SK-N-MC (cell line): ENCODE measurements around the gene POLDIP3.
A peak's percentile ranks its signal among the peaks of the same experiment; 100 is the strongest.
"Not testable (repeated sequence)": the region's sequence is repeated elsewhere in the genome, so short reads cannot be mapped to it uniquely, and the experiment has no call there.

Experiments used
- DNase-seq: peaks from one replicate; pipeline ENCODE4 v3.0.0-alpha.2; 2011; ENCODE audit warnings: low read depth, low spot score
- H3K27ac ChIP-seq: fragments of 200-600 bp; sonication (generic); 2 replicates; pipeline ENCODE4 v1.5.1; 2016; ENCODE audit warnings: mixed run types
- H3K36me3 ChIP-seq: fragments of 200-600 bp; sonication (generic); 2 replicates; pipeline ENCODE4 v1.6.1; 2017; ENCODE audit warnings: antibody characterized with exemption, low read length, mixed read lengths; ENCODE audit not compliant: insufficient read depth
- H3K4me3 ChIP-seq: fragments of 200-600 bp; sonication (generic); 2 replicates; pipeline ENCODE4 v1.5.1; 2016
- H3K9ac ChIP-seq: fragments of 200-600 bp; sonication (generic); 2 replicates; pipeline ENCODE4 v1.8.0; 2017; ENCODE audit warnings: mixed run types, mixed read lengths; ENCODE audit not compliant: insufficient read length
- H3K9me3 ChIP-seq: fragments of 200-600 bp; sonication (generic); 2 replicates; pipeline ENCODE4 v1.6.1; 2017; ENCODE audit warnings: low read depth, mild to moderate bottlenecking, antibody characterized with exemption, low read length, moderate library complexity, mixed read lengths
- EZH2 ChIP-seq: fragments of 200-600 bp; sonication (generic); IDR thresholded peaks from one replicate; pipeline ENCODE4 v1.6.1; 2017; ENCODE audit warnings: antibody characterized with exemption
- FOXP2 ChIP-seq: optimal IDR thresholded peaks from 2 replicates; pipeline ENCODE3; 2011; ENCODE audit warnings: mild to moderate bottlenecking, moderate library complexity; ENCODE audit not compliant: insufficient read depth; ENCODE audit errors: extremely low read length, control extremely low read depth
- POLR2AphosphoS5 ChIP-seq: IDR thresholded peaks from 2 replicates; pipeline ENCODE4 v1.6.1; 2012; ENCODE audit warnings: mild to moderate bottlenecking, low read depth, low read length, borderline replicate concordance

POLDIP3 gene

GRCh38 chr22:42617155-42617983, 2.7 kb upstream of the POLDIP3 start:
- no peak overlapping the region for H3K9ac ChIP-seq
- DNase-seq, result no peak
- no peaks in the 10 kb centered on the region for H3K9me3 ChIP-seq
- H3K27ac ChIP-seq, result no peak overlapping the region
- no peak overlapping the region for H3K4me3 ChIP-seq
- peaks cover 6% of the 10 kb centered on the region for H3K36me3 ChIP-seq
- TF ChIP-seq FOXP2, result no peak
- TF ChIP-seq POLR2AphosphoS5, result peak; percentile 40
- TF ChIP-seq EZH2, result no peak

GRCh38 chr22:42615860-42616175, 1.1 kb upstream of the POLDIP3 start:
- H3K4me3 ChIP-seq, result peak overlapping the region; percentile 99
- H3K9me3 ChIP-seq, DNase-seq: not testable (repeated sequence)
- H3K36me3 ChIP-seq, result peaks cover 16% of the 10 kb centered on the region
- H3K27ac ChIP-seq, result peak overlapping the region; percentile 99
- H3K9ac ChIP-seq, result peak overlapping the region; percentile 97

DNA sequence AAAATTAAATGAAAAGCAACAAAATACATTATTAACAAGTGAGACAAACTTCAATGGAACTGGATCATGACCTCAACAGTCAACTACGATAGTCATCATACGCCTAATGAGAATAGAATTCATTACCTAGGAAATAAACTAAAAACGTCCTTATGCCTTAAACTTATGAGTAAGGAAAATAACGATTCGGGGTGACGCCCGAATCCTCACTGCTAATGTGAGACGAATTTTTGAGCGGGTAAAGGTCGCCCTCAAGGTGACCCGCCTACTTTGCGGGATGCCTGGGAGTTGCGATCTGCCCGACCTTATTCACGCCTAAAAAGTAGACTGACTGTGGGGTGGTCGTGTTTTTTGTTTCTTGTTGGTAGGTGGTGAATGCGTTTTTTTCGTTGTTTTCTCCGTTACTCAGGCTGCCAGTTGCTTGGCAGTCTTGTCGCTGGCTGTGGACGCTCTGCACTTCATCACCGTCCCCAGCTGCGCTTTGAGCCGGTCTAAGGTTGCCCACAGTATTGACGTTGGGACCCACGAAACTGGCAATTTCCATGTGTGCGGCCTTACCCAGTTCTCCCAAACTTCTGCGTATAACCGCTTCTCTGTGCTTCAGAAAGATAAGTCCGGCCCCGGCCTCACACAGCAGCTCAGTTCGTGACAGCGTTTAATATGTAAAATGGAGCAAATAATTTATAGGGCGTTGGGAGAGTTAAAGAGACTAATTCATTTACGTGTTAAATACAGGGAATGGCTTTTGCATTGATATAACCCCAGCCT, 593 bp upstream of the POLDIP3 start:
- Histone ChIP-seq H3K4me3 (peak overlapping the region; percentile 99), H3K9ac (peak overlapping the region; percentile 97), H3K9me3 (no peaks in the 10 kb centered on the region), H3K36me3 (peaks cover 16% of the 10 kb centered on the region), H3K27ac (peak overlapping the region; percentile 99)
- TF ChIP-seq FOXP2 (peak; percentile 57), POLR2AphosphoS5 (peak; percentile 100), EZH2 (no peak)
- DNase-seq, result peak; percentile 93

- H3K27ac ChIP-seq, result peak overlapping the region; percentile 99
- TF ChIP-seq EZH2 (no peak), POLR2AphosphoS5 (no peak), FOXP2 (no peak)
- no peaks in the 10 kb centered on the region for H3K9me3 ChIP-seq
- DNase-seq, result no peak
- peak overlapping the region; percentile 97 for H3K9ac ChIP-seq
- H3K36me3 ChIP-seq, result peaks cover 16% of the 10 kb centered on the region
- H3K4me3 ChIP-seq, result peak overlapping the region; percentile 99
Measured at GRCh38 chr22:42613872-42614301, 796 bp downstream of the POLDIP3 start.

DNA sequence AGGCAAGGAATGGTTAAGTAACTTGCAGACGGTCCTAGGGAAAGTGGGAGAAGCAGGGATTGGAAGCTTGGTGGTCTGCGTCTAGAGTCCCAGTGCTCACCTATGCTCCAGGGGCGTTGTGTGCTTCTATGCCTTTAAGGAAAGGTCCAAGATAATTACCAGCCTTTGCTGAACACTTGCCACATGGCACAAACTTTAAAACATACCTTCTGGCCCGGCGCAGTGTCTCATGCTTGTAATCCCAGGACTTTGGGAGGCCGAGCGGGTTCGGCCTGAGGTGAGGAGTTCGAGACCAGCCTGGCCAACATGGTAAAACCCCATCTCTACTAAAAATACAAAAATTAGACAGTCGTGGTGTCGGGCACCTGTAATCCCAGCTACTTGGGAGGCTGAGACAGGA, 2.3 kb downstream of the POLDIP3 start:
- no peak for TF ChIP-seq POLR2AphosphoS5
- TF ChIP-seq FOXP2, result no peak
- no peak for TF ChIP-seq EZH2
- Histone ChIP-seq H3K27ac (0 out of 2 replicates have a peak overlapping the region, but pooled peaks have one; percentile 13), H3K36me3 (peaks cover 21% of the 10 kb centered on the region), H3K9ac (peak overlapping the region; percentile 3), H3K4me3 (no peak overlapping the region), H3K9me3 (no peaks in the 10 kb centered on the region)
- no peak for DNase-seq

- Histone ChIP-seq H3K4me3 (no peak overlapping the region), H3K36me3 (peaks cover 29% of the 10 kb centered on the region), H3K27ac (peak overlapping the region; percentile 82), H3K9me3 (no peaks in the 10 kb centered on the region), H3K9ac (no peak overlapping the region)
- TF ChIP-seq POLR2AphosphoS5, result no peak
- TF ChIP-seq FOXP2, result no peak
- TF ChIP-seq EZH2, result no peak
- DNase-seq, result no peak
Measured at GRCh38 chr22:42611051-42611450, 3.6 kb downstream of the POLDIP3 start.

GRCh38 chr22:42610186-42610585, 4.5 kb downstream of the POLDIP3 start:
- Histone ChIP-seq H3K36me3 (peaks cover 35% of the 10 kb centered on the region), H3K9me3 (no peaks in the 10 kb centered on the region), H3K27ac (peak overlapping the region; percentile 82), H3K9ac (no peak overlapping the region), H3K4me3 (peak overlapping the region; percentile 47)
- DNase-seq, result no peak
- TF ChIP-seq POLR2AphosphoS5, result no peak
- TF ChIP-seq EZH2, result no peak
- TF ChIP-seq FOXP2, result no peak

DNA sequence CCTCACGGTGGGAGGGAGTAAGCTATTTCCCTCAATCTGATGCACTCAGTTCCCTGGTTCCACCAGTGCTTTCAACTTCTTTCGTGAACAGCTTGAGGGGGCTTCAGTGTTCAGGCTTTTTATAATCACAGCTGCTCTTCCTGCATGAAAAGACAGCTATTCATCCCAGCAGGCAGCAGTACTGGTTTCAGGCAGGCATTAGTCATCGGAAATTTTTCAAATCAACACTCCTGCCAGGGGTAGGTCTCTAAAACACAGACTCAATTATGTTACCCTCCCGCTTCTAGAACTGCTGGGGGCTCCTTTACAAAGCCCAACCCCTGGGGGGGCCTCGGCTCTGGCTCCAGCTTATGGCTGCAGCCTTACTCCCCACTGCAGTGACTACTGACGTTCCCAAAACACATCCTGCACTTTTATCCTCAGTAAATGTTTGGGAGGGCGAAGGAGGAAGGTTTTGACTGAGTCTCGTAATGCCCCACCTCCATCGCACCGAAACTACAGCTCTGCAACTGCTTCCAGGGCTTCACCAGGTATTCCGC, 5.8 kb downstream of the POLDIP3 start:
- TF ChIP-seq EZH2, result no peak
- no peak for TF ChIP-seq FOXP2
- no peak for TF ChIP-seq POLR2AphosphoS5
- DNase-seq, result no peak
- Histone ChIP-seq H3K36me3 (peaks cover 45% of the 10 kb centered on the region), H3K9ac (peak overlapping the region; percentile 49), H3K4me3 (peak overlapping the region; percentile 54), H3K9me3 (no peaks in the 10 kb centered on the region), H3K27ac (peak overlapping the region; percentile 82)
